PC-3 (cell line): ENCODE results near the gene DIAPH3. TPM values are rescaled to one million over a fixed set of nuclear protein-coding genes. Genes with fewer than 3 reads are reported as not detected.

Source experiments
- ATAC-seq: fragments of 200-7000 bp; cut with Tn5 transposase; 2 replicates; pipeline ENCODE4 v1.9.1; 2020; ENCODE audit warnings: mild to moderate bottlenecking, moderate library complexity
- BruUV-seq: library from RNA; stranded (reverse); fragments of 400-500 nt; replicated peaks from 2 replicates; lab custom pipeline; 2021; lab: Mats Ljungman, UMichigan
- CTCF ChIA-PET: fragments of 300-600 bp; sonication (Branson Sonifier 250); formaldehyde crosslinking; loops from one replicate; lab custom pipeline; 2022; ENCODE audit warnings: antibody characterized with exemption; lab: Charles Lee
- POLR2A ChIA-PET: fragments of 300-600 bp; sonication (Branson Sonifier 250); formaldehyde crosslinking; loops from one replicate; lab custom pipeline; 2022; ENCODE audit warnings: antibody characterized with exemption; ENCODE audit not compliant: unreplicated experiment; lab: Charles Lee
- DNase-seq: peaks from one replicate; pipeline ENCODE4 v3.0.0-alpha.2; 2015
- H2AFZ ChIP-seq: fragments of 300-600 bp; sonication (generic); 2 replicates; pipeline ENCODE4 v1.6.0; 2016; ENCODE audit warnings: antibody characterized with exemption, low read length
- H3F3A ChIP-seq: fragments of 300-600 bp; sonication (generic); one replicate; pipeline ENCODE4 v1.6.0; 2017; ENCODE audit warnings: antibody characterized with exemption, low read length, control low read depth, mild to moderate bottlenecking; ENCODE audit not compliant: unreplicated experiment
- H3K27ac ChIP-seq: fragments of 300-600 bp; sonication (generic); 2 replicates; pipeline ENCODE4 v1.5.1; 2016; ENCODE audit warnings: mild to moderate bottlenecking, low read length
- H3K27me3 ChIP-seq: fragments of 300-600 bp; sonication (generic); 2 replicates; pipeline ENCODE4 v1.6.1; 2016; ENCODE audit warnings: low read length, mixed read lengths
- H3K36me3 ChIP-seq: fragments of 300-600 bp; sonication (generic); 2 replicates; pipeline ENCODE4 v1.6.1; 2016; ENCODE audit warnings: low read depth, mixed run types, low read length, mixed read lengths
- H3K4me1 ChIP-seq: fragments of 300-600 bp; sonication (generic); 2 replicates; pipeline ENCODE4 v1.5.1; 2016; ENCODE audit warnings: low read length; ENCODE audit not compliant: insufficient read depth
- H3K4me2 ChIP-seq: fragments of 300-600 bp; sonication (generic); 2 replicates; pipeline ENCODE4 v1.6.0; 2016; ENCODE audit warnings: low read length
- H3K4me3 ChIP-seq: fragments of 300-600 bp; sonication (generic); 2 replicates; pipeline ENCODE4 v1.5.1; 2016; ENCODE audit warnings: mild to moderate bottlenecking, low read length, mixed read lengths
- H3K79me2 ChIP-seq: fragments of 300-600 bp; sonication (generic); 2 replicates; pipeline ENCODE4 v1.6.1; 2017; ENCODE audit warnings: low read length, mixed read lengths
- H3K9ac ChIP-seq: fragments of 300-600 bp; sonication (generic); 2 replicates; pipeline ENCODE4 v1.6.0; 2016; ENCODE audit warnings: mild to moderate bottlenecking, low read length
- H3K9me2 ChIP-seq: fragments of 300-600 bp; sonication (generic); replicated peaks from 2 replicates; pipeline ENCODE4 v1.6.1; 2016; ENCODE audit warnings: mixed run types, low read length, mixed read lengths
- H3K9me3 ChIP-seq: fragments of 300-600 bp; sonication (generic); 2 replicates; pipeline ENCODE4 v1.6.1; 2016; ENCODE audit warnings: low read length, mixed read lengths
- H4K20me1 ChIP-seq: fragments of 300-600 bp; sonication (generic); 2 replicates; pipeline ENCODE4 v1.6.1; 2016; ENCODE audit warnings: low read length, mixed read lengths
- CTCF ChIP-seq: fragments of 300-600 bp; sonication (generic); conservative IDR thresholded peaks from 2 replicates; pipeline ENCODE4 v1.5.1; 2017; ENCODE audit warnings: antibody characterized with exemption, low read depth, mild to moderate bottlenecking, low read length
- EZH2 ChIP-seq: fragments of 300-600 bp; sonication (generic); IDR thresholded peaks from one replicate; pipeline ENCODE4 v1.6.1; 2017; ENCODE audit warnings: antibody characterized with exemption, mild to moderate bottlenecking, low read length; ENCODE audit not compliant: unreplicated experiment
- EZH2phosphoT487 ChIP-seq: fragments of 300-600 bp; sonication (generic); IDR thresholded peaks from 2 replicates; pipeline ENCODE4 v1.6.1; 2018; ENCODE audit warnings: mild to moderate bottlenecking, antibody characterized with exemption, low read length, borderline replicate concordance
- intact Hi-C: fragments of 100-400 bp; cut with micrococcal nuclease; formaldehyde crosslinking; loops from 2 replicates; pipeline ENCODE4 v1.9.0; 2023
- total RNA-seq: library from RNA; depleted of rRNA; stranded (reverse); fragments of >200 nt; gene quantifications from 2 replicates; pipeline ENCODE4 v1.2.3, GENCODE V29; 2014

DIAPH3 gene
- total RNA-seq, 1 experiment from 2014 or later: 7.6 TPM

DNA sequence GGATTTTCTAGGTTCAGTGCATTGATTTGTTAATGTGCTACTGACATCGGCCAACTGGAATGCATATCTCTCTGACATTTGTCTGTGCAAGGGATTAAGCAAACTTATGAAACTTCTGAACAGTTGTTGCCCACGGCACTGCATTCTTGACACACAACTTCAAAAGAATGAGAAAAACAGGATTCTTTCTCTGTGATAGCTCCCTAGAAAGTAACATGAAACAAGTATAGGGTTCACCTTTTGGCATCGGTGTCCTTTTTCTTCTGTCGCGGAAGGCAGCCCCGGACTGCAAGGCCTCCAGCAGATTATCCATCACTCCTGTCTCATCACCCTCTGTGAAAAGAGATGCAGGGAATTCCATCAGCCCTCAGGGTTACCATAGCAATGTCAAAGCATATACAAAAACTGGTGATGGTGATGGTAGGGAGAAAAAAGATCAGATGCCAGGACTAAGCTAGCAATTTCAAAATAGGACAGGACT is 389.2 kb downstream of the DIAPH3 start:
- TF ChIP-seq CTCF (no peak), EZH2phosphoT487 (no peak), EZH2 (no peak)
- no peak overlapping the region for H3K9ac ChIP-seq
- no peak overlapping the region for H3K4me3 ChIP-seq
- H3K36me3 ChIP-seq: no peaks in the 10 kb centered on the region
- ATAC-seq (peak; percentile 19; the same call in 1 of the 2 replicates), DNase-seq (peak; percentile 48)
- H4K20me1 ChIP-seq: no peaks in the 10 kb centered on the region
- POLR2A ChIA-PET: no interaction called here
- peaks cover 28% of the 10 kb centered on the region for H3K4me1 ChIP-seq
- H3K27ac ChIP-seq: peak overlapping the region; percentile 9; the same call in 1 of the 2 replicates
- no peaks in the 10 kb centered on the region for H3K9me2 ChIP-seq
- H3K9me3 ChIP-seq: no peaks in the 10 kb centered on the region
- H3K27me3 ChIP-seq: no peaks in the 10 kb centered on the region
- H3F3A ChIP-seq: no peaks in the 10 kb centered on the region
- H3K4me2 ChIP-seq: no peak overlapping the region; the same call in 1 of the 2 replicates
- H3K79me2 ChIP-seq: no peaks in the 10 kb centered on the region
- CTCF ChIA-PET: no interaction called here
- no TSS peak for BruUV-seq
- 0 out of 2 replicates have a peak overlapping the region, but pooled peaks have one; percentile 36 for H2AFZ ChIP-seq
- intact Hi-C loops: loop anchor here (5.0 to 10.0 kb wide), 3 partner anchors 382 to 660 kb away; no protein-coding TSS in a partner anchor

- Histone ChIP-seq H3K4me1 (peaks cover 10% of the 10 kb centered on the region), H3K9me2 (no peaks in the 10 kb centered on the region), H3K27me3 (no peaks in the 10 kb centered on the region), H3K79me2 (no peaks in the 10 kb centered on the region), H3F3A (no peaks in the 10 kb centered on the region), H3K4me2 (no peak overlapping the region), H3K4me3 (no peak overlapping the region), H3K27ac (no peak overlapping the region), H3K36me3 (no peaks in the 10 kb centered on the region), H4K20me1 (no peaks in the 10 kb centered on the region), H2AFZ (no peak overlapping the region), H3K9me3 (no peaks in the 10 kb centered on the region), H3K9ac (no peak overlapping the region)
- ChIA-PET POLR2A (no interaction called here), CTCF (interaction anchor here (0.5 to 1.3 kb wide), 4 partner anchors 90 to 320 kb away, joined by 3 to 7 read pairs (median 4); no protein-coding TSS in a partner anchor)
- peak; percentile 38 for DNase-seq
- no peak for TF ChIP-seq EZH2phosphoT487
- no peak for TF ChIP-seq EZH2
- peak; percentile 69 for TF ChIP-seq CTCF
- no TSS peak for BruUV-seq
- ATAC-seq: no peak; the same call in 1 of the 2 replicates
- intact Hi-C loops: loop anchor here (1.0 to 10.0 kb wide), 5 partner anchors 91 to 664 kb away; no protein-coding TSS in a partner anchor
These were observed 392.5 kb downstream of the DIAPH3 start for GRCh38 chr13:59771272-59771671.

GRCh38 chr13:59770451-59770850 is 393.3 kb downstream of the DIAPH3 start:
- H3K4me3 ChIP-seq: no peak overlapping the region
- no peaks in the 10 kb centered on the region for H3K9me3 ChIP-seq
- BruUV-seq: no TSS peak
- no peak overlapping the region for H3K9ac ChIP-seq
- no peak overlapping the region for H2AFZ ChIP-seq
- no peak for DNase-seq
- no peaks in the 10 kb centered on the region for H3K36me3 ChIP-seq
- no peaks in the 10 kb centered on the region for H3K79me2 ChIP-seq
- H3K27ac ChIP-seq: no peak overlapping the region
- no peaks in the 10 kb centered on the region for H3K27me3 ChIP-seq
- ChIA-PET POLR2A (no interaction called here), CTCF (no interaction called here)
- H3K4me1 ChIP-seq: peaks cover 9% of the 10 kb centered on the region
- H3K4me2 ChIP-seq: no peak overlapping the region
- no peak for ATAC-seq
- no peaks in the 10 kb centered on the region for H3K9me2 ChIP-seq
- TF ChIP-seq CTCF (no peak), EZH2phosphoT487 (no peak), EZH2 (no peak)
- intact Hi-C loops: loop anchor here (2.0 to 10.0 kb wide), 4 partner anchors 136 to 664 kb away; no protein-coding TSS in a partner anchor
- H3F3A ChIP-seq: no peaks in the 10 kb centered on the region
- no peaks in the 10 kb centered on the region for H4K20me1 ChIP-seq
